ENCODE measurements around the gene TNS1. TPM values are rescaled to one million over a fixed set of nuclear protein-coding genes. Genes with fewer than 3 reads are reported as not detected.

The TNS1 gene
- total RNA-seq, 1 experiment from 2014 or later: 3.4 TPM

- WGBS (ENCODE audit: extremely low coverage, insufficient read length, low lambda C conversion rate): no CpG with 5 or more reads among the region's 13 CpGs
Measured at GRCh38 chr2:217934321-217935131, 68.3 kb downstream of the TNS1 start.

More at GRCh38 chr2:217934321-217935131, 68.3 kb downstream of the TNS1 start:
- Histone ChIP-seq H3K4me2 (ENCODE audit: insufficient read depth, insufficient read length, low read length) (no peak overlapping the region), H2AK5ac (ENCODE audit: insufficient read length, low read length) (no peak overlapping the region), H3K79me1 (ENCODE audit: insufficient read depth, low read depth, low read length, poor library complexity, severe bottlenecking) (no peaks in the 10 kb centered on the region), H3T11ph (ENCODE audit: low read length) (no peak overlapping the region), H4K91ac (ENCODE audit: insufficient read length, low read depth, low read length) (no peak overlapping the region), H2BK15ac (ENCODE audit: low read depth, low read length) (no peak overlapping the region), H4K20me1 (ENCODE audit: control insufficient read depth, insufficient read depth, insufficient read length) (no peaks in the 10 kb centered on the region), H2BK120ac (ENCODE audit: low read depth, low read length, poor library complexity, severe bottlenecking) (no peak overlapping the region), H3K9me3 (ENCODE audit: control insufficient read depth, low read depth, low read length) (no peaks in the 10 kb centered on the region), H2BK20ac (ENCODE audit: low read depth, low read length, poor library complexity, severe bottlenecking) (no peak overlapping the region), H3K9ac (ENCODE audit: extremely low read depth, insufficient read length, low read length) (no peak overlapping the region), H3K79me2 (ENCODE audit: insufficient read depth, low read length) (no peaks in the 10 kb centered on the region), H3K27me3 (ENCODE audit: insufficient read depth, low read length) (no peaks in the 10 kb centered on the region), H2AFZ (ENCODE audit: low read length) (no peak overlapping the region), H2BK12ac (ENCODE audit: insufficient read length, low read depth, low read length) (no peak overlapping the region), H3K23ac (ENCODE audit: insufficient read length, low read depth, low read length) (no peak overlapping the region), H2BK5ac (ENCODE audit: insufficient read length, low read length) (no peak overlapping the region), H3K18ac (ENCODE audit: insufficient read length, low read depth, low read length) (no peak overlapping the region), H3K4ac (ENCODE audit: low read depth, low read length) (no peak overlapping the region), H3K23me2 (ENCODE audit: insufficient read length, low read depth, low read length, poor library complexity, severe bottlenecking) (no peaks in the 10 kb centered on the region), H3K4me1 (ENCODE audit: insufficient read depth, low read length) (peaks cover 24% of the 10 kb centered on the region; the same call in 1 of the 2 replicates), H3K27ac (ENCODE audit: insufficient read length, low read depth, low read length) (no peak overlapping the region), H3K56ac (ENCODE audit: insufficient read length, low read depth, low read length) (no peak overlapping the region), H4K8ac (replicated peaks; ENCODE audit: insufficient read length, low read depth, low read length) (no peak overlapping the region), H3K14ac (ENCODE audit: insufficient read depth, low read length) (peak overlapping the region; percentile 16; the same call in 1 of the 2 replicates), H4K5ac (ENCODE audit: insufficient read length, low read depth, low read length) (no peak overlapping the region)
- no peak for DNase-seq
- H3K4me1 Mint-ChIP-seq: peaks cover 52 to 64% of the 10 kb centered on the region in 2 experiments
- no peaks in the 10 kb centered on the region; a peak in 1 of 5 replicates for H3K9me3 Mint-ChIP-seq
- H3K36me3 Mint-ChIP-seq (ENCODE audit: insufficient read depth in 1 of 3, low read depth in 3 of 3): no peaks in the 10 kb centered on the region; a peak in 1 of 7 replicates
- H3K27ac Mint-ChIP-seq: peak overlapping the region; percentile 62 to 90 (median 66); a peak in 6 of 7 replicates
- H3K27me3 Mint-ChIP-seq (ENCODE audit: low read depth): peaks cover 1% of the 10 kb centered on the region; the same call in 1 of the 2 replicates
- peak overlapping the region in 1 of 2 experiments; percentile 9; a peak in 1 of 5 replicates for H3K4me3 Mint-ChIP-seq
- TF ChIP-seq CTCF (conservative IDR thresholded peaks at IDR 0.05): no peak
